ENCODE results near the gene WTIP.
"Not testable (repeated sequence)": the region's sequence is repeated elsewhere in the genome, so short reads cannot be mapped to it uniquely, and the experiment has no call there.

WTIP gene

DNA sequence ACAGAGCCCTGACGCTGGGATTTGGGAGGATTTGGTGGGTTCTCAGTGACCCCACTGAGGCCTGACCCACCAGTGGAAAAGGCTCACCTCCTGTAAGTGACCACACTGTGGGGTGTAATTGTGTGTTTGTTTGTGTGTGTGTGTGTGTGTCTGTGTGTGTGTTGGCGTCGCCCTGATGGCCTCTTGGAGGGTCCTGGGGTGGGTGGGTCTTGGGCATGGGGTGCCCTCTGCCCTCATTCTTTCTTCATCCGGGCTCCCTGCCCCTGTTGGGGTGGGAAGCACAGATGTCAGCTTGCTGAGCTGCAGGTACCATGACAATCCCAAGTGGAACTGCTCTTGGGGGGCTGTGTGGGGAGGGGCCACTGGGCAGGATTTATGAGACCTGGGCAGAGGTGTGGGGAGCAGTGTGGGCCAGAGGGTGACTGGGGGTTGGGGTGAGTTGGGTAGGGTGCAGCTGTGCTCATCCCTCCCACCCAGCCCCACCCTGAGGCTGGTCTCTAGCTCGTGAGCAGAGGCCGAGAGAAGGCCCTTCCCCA is 22.8 kb downstream of the WTIP start:
- DNase-seq = no peak

DNA sequence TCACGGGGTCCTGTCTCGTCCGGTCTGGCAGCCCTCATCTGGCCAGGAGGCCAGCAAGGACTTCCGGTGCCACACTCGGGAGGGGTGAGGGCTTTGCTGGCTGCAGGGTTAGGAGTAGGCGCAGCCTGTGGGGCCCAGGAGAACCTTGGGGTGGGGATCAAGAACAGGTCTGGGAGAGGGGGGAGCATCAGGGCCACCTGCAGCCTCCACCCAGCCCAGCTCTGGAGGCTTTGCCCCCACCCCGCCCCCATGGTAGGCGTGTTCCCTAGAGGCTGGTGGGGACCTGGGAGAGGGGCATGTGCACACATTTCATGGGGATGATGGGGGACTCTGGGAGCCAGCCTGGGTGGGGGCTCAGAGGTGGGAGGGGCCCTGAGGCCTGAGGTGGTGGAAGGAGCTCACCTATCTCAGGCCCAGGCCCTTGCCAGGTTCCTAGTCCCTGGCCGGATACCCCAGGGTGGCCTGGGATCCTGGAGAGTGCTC is 23.3 kb downstream of the WTIP start:
- DNase-seq = no peak

DNA sequence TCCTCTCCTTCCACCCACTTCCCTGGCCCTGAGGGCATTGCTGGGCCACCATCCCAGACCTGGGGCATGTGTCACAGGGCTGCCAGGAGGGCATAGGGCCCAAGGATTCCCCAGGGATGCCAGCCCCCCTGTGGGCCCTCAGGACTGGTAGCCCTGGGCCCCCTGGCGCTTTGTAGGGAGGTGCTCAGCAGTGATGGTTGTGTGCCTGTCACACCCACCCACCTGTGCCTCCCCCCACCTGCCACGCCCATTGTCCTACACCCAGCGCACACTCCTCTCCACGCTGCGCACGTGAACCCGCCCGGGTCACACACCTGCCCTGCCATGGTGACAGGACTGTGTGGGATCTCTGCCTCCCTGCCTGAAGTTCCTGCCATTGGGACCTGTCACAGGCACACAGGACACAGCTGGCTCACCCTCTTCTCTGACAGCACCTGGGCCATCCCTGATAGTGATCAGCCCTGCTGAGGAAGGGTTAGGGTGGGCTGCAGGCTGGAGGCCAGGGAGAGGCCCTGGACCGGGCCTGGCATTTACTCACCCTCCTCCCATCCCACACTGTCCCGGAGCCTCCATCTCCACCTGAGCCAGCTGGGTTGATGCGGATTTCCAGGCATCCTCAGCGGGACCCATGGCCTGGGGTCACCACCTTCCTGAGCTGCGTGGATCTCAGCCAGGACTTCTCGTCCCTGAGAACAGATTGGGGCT is 23.9 kb downstream of the WTIP start:
- no peak for DNase-seq

DNA sequence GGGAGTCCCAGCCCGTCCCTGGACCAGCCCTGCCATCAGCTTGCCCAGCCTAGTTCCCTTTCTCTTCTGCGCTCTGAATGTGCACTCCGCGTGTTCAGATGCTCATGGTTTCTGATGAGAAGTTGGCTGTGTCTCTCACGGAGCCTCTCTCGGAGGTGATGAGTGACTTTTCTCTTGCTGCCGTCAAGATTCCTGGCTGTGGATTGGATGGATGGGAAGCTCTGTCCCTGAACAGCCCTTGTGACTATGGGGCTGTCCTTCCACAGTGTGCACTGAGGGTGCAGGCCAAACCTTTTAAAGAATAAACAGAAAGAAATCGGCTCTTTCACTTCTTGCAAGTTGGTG is 24.4 kb downstream of the WTIP start:
- DNase-seq = no peak

DNA sequence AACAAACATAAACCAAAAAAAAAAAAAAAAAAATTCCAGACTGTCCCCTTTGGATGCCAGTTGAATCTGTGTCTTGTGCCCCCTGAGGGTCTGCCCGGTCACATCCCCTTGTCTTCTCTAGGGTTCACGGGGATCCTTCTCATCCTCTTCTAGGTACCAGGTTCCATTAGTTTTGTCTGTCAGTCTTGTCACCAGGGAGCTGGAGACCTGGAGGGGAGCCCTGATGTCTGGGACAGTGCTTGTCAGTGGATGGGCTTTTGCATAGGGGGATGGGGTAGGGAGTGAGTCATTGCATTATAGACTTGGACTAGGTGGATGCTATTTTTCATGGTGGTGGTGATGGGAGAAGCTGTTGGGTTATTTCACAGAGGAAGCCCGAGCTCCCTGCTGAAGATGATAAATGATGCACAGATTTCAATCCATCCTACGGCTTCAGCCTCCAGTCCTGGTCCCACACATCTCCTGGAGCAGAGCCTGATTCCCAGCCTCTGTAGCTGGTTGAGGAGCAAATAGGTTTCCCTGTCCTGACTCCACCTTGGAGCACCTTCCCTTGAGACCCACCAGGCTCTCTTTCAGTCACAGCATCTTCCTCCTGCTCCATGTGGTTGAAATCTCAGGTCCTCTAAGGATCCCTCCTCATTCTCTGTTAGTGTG is 26.0 kb downstream of the WTIP start:
- no peak for DNase-seq

DNA sequence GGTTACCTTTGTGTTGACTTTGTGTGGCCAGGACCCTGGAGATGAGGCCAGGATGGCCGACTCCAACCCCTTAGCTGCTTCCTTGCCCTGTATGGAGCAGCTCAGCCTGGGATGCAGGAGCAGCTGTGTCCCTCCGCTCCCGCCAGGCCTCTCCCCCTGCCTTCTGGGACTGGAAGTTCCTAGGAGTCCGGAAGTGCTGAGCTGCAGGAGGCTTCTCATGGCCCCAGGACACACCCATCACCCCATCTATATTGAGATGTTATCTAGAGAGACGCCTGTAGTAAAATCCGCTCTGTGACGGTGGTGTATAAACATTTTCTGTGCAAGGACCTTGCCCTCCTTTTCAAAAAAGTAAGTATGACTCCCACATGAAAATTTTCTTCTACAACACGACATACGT is 27.0 kb downstream of the WTIP start:
- no peak for DNase-seq

DNA sequence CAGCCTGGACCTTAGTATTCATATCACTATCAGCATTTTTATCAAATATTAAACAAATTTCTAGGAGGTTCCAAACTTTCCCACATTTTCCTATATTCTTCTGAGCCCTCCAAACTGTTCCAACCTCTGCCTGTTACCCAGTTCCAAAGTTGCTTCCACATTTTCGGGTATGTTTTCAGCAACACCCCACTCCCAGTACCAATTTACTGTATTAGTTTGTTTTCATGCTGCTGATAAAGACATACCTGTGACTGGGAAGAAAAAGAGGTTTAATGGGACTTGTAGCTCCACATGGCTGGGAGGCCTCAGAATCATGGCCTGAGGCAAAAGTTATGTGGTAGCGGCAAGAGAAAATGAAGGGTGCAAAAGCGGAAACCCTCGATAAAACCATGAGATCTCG is 29.3 kb downstream of the WTIP start:
- not testable (repeated sequence) for DNase-seq

DNA sequence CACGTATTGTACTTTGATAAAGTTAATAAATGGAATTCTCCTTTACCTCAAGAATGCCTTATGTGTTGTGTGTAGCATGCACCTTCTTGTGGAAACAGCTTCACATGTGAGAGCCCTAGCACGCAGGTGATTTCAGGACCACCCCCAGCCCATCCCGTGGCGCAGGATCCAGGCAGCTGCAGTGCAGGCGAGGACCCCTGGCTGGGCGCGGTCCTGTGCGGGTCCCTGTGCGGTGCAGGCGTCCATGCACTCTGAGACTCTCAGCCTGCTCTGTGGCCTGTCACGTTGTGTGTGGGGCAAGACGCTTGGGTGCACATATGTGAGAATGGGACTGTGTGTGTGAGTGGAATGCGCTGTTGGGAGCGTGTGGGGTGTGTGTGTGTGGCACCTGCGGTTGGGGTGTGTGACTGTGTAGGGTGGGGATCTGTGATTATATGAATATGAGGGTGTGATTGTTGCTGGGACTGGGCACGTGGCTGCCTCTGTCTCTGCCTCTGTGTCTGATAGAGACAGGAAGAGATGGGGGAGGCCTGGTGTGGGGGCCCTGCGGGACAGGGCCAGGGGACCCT is 30.8 kb downstream of the WTIP start:
- DNase-seq = no peak

DNA sequence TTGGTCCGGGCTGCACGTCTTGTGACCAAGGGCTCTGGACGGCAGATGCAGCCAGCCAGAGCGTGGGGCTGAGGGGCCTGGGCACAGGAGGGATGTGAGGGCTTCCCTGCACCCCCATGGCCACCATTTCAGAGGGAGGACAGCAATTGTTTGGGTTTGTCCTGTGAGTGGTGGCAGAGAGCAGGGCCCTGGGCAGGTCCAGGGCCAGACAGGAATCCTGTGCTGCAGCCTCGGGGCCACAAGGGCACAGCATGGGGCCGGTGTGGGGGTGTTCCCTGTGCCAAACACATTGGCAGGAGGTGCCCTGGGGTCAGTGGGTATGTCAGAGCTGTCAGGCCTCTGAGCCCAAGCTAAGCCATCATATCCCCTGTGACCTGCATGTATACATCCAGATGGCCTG is 32.2 kb downstream of the WTIP start:
- DNase-seq = no peak

DNA sequence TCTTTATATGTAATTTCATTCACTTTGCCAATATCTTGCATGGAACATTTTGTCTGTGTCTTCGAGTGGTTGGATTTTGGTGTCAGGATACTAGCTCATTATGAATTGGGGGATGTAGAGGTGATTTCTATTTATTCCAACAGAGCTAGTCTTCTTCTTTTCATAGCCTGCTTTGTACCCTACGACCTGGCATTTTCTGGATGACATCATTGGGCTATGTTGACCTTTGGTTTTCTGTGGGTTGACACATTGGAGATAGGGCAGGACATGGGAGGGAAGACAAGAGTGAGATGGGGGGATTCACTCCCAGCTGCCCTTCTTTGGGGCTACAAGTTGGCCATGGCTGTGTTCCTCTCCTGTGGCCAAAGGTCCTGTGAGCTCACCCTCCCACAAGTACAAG is 38.0 kb downstream of the WTIP start:
- DNase-seq = no peak

DNA sequence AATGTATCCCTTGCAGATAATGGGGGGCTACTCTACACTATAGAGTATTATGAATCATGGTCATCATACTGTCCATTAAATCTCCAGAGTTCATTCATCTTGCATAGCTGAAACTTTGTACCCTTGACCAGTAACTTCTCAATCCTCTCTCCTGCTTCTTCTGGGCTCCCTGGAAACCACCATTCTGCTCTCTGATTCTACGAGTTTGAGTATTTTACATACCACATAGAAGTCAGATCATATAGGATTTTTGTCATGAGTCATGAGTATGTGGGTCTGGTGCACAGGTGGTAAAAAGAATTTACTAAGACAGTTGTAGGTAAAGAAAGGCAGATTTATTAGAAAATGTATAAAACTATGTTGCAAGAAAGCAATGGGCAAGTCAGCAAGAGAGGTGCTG is 41.9 kb downstream of the WTIP start:
- no peak for DNase-seq

DNA sequence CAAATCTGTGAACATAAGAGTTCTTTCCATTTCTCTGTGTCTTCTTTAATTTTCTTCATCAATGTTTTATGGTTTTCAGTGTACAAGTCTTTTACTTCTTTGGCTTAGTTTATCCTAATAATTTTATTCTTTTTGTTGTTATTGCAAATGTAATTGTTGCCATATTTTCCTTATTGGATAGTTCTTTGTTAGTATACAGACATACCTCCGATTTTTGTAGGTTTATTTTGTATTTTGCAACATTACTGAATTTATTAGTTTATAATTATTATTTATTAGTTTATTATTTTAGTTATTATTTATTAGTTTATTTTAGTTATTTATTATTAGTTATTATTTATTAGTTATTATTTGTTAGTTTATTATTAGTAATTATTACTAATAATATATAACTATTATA is 43.4 kb downstream of the WTIP start:
- DNase-seq = no peak

DNA sequence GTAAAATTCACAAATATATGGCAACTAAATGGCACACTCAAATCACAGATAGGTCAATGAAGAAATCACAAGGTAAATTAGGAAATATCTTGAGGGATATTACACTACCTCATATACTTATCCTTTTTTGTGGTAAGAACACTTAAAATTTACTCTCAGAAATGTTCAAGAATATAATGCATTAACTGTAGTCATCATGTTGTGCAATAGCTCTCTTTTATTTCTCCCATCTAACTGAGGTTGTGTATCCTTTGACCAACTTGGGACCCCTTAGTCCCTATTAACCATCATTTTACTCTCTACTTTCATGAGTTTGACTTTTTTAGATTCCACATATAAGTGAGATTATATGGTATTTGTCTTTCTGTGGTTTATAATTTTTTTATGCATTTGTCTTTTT is 52.6 kb downstream of the WTIP start:
- no peak for DNase-seq

DNA sequence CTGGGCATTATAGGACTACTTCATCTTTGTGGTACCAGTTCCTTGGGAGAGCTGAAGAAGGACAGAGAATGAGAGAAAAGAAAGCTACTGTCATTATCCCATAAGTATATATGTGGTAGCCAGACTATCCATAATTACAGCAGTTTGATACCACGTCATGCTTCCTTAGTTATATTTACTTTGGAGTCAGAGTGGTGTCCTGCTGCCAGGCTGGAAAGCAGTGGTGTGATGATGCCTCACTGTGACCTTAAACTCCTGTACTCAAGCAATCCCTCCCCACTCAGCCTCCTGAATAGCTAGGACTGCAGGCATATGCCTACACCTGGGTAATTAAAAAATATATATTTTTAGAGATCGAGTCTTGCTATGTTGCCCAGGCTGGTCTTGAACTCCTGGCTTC is 57.8 kb downstream of the WTIP start:
- DNase-seq = no peak

DNA sequence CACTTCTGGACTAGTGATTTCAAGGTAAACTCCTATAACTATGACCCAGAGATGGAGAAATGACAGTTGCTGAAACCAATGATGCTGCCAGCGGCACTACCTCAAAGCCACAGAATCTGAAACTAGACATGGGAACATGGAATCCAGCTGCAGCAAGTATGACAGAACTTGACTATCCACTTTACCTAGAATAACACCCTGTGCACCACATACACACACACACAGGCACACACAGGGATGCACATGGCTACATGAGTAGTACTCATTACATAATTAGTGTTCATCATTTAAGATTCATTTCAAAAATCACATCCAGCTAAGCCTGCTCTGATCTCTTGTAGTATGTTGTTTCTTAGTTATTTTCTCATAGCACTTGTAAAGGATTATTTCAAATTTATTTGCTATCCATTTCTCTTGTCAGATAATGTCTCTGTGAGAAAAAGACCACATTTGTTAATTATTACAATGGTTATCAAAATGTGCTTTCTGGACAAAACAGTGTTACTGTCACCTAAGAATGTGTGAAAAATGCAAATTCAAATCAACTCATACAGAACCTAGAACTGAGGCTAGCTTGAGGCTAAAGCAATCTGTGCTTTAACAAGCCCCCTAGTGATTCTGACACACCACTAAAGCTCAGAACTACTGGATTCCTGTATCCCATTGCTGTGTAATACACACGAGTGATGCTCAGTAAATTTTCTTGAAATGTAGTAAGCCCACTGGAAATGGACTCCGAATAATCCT is 59.4 kb downstream of the WTIP start:
- no peak for DNase-seq

DNA sequence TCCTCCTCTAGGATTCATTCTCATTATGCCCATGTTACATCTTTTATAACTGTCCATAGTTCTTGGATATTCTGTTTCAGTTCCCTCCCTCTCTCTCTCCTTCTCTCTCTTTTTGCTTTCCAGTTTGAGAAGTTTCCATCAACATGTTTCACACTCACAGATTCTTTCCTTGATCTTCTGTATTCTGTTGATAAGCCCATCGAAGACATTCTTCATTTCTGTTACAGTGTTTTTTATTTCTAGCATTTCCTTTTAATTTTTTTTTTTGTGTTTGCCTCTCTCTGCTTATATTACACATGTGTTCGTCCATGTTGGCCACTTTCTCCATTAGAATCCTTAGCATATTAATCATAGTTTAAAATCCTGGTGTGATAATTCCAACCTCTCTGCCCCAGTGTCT is 68.3 kb downstream of the WTIP start:
- no peak for DNase-seq

DNA sequence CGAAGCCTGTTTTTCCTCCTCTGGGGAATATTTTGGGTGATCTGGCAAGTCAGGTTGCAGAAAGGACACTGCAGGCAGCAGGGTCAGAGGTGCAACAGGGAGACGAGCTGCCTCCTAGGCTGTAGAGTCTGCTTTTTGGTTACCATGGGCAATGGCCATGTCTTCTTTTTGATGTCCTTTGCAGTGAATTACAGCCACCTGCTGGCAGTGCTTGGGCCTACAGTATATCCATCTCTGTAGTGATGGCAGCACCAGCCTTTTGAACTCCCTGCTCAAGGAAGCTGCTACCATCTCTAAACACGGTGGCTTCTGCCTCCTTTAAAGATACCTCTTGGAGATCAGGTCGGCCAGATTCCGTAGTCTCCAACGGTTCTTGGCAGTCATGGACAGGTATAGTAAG is 73.9 kb downstream of the WTIP start:
- DNase-seq = no peak

DNA sequence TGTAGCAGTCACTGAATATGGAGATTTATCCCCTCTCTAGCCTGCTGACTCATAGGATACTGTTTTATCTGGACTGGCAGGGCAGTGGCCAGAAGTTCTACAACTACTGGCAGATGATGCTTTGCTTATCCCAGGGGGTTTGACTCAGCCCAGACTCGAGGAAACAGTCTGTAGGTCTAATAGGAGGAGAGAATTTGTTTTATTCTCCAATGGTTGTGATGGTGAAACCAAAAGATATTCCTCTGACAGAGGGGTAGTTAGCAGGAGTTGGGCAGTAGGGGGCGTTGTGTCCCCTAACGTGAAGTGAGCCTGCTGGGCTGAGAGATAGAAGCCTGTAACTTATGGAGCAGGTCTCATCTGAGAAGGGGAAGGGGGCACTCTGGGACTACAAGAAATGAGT is 74.9 kb downstream of the WTIP start:
- DNase-seq = peak; percentile 22

DNA sequence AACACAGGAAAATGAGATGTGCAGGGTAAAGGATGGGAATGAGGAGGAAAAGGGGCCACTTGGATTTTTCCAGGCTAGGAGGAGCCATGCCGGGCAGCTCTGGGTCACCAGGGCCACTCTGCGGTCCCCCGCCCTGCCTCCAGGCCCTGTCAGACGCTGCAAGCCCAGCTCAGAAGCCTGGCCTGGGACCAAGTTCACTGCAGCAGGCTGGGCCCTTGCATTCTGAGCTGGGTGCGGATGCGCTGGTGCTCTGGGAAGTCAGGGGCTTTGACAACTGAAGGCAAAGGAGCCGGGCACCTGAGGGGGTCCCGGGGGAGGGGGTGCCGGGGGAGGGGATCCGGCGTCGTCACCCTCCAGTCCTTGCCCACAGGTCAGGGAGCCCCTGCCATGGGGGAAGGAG is 77.5 kb downstream of the WTIP start:
- DNase-seq = no peak

DNA sequence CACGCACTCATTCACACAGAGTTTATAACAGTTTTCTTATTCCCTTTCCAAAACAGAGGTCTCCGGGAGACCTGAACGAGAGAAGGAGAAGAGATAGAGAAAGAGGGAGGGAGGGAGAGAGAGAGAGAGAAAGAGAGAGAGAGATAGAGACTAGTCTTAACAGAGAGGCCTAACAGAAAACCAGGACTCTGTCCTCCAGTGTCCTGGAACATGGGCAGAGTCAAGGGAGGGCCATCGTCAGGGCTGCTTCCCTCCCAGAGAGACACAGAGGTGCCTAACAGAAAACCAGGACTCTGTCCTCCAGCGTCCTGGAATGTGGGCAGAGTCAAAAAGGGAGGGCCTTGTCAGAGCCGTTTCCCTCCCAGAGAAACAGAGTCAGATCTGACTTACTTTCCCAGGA is 78.7 kb downstream of the WTIP start:
- DNase-seq = no peak

Measured in activated CD4-positive, alpha-beta T cell treated with anti-CD3 and anti-CD28 coated beads, Interleukin-2, Interleukin-6, amounts not matched to agents 100 ng/mL and 50 ng/mL, durations not matched to agents 16 hours and 8 hours (primary cell).